K562 (cell line): ENCODE results near the gene C7. TPM values are rescaled to one million over a fixed set of nuclear protein-coding genes. Genes with fewer than 3 reads are reported as not detected.

Experiments used
- ATAC-seq: fragments of 200-7000 bp; cut with Tn5 transposase; 3 replicates; pipeline ENCODE4 v1.9.1; 2020; ENCODE audit warnings: moderate library complexity
- BruUV-seq: library from RNA; stranded (reverse); fragments of 400-500 nt; replicated peaks from 2 replicates; lab custom pipeline; 2021; lab: Mats Ljungman, UMichigan
- CTCF ChIA-PET: fragments of 300-600 bp; formaldehyde crosslinking; extraction: SDS; loops from one replicate; lab custom pipeline; 2021; ENCODE audit warnings: low intra/inter-chr PET ratio; lab: Yijun Ruan, JAX
- POLR2A ChIA-PET: fragments of 300-600, 350-650 bp; sonication (Branson Sonifier 250); formaldehyde crosslinking; extraction: SDS; loops from one replicate; lab custom pipeline; 2021; ENCODE audit warnings: antibody characterized with exemption, inconsistent platforms; lab: Yijun Ruan, JAX
- DNase-seq, 4 experiments: peaks; one replicate each; pipeline versions ENCODE4 v3.0.0 to v3.0.0-alpha.2; 2011 to 2018; ENCODE audit warnings: low spot score in 3 of 4, mixed read lengths in 3 of 4; ENCODE audit errors: extremely low read depth in 1 of 4
- FAIRE-seq: peaks from 2 replicates; lab custom pipeline; 2011; peaks lifted over from hg19 to GRCh38; lab: Jason Lieb, UNC
- H2AFZ ChIP-seq: 2 replicates; pipeline ENCODE4 v1.6.0; 2011; ENCODE audit warnings: low read depth, low read length, control low read depth, inconsistent platforms
- H3K27ac ChIP-seq: fragments of 200-600 bp; 3 replicates; pipeline ENCODE4 v1.8.0; 2011; ENCODE audit warnings: low read depth, mild to moderate bottlenecking, control low read depth, inconsistent platforms, low read length, moderate library complexity, mixed read lengths; ENCODE audit errors: extremely low read depth
- H3K27me3 ChIP-seq, 2 experiments: fragments of 300-600 bp in 1 of 2; 2 replicates in 1 of 2; 3 replicates in 1 of 2; pipeline versions ENCODE4 v1.6.0 to v1.8.0; 2011; ENCODE audit warnings: inconsistent platforms in 2 of 2, low read length in 2 of 2, mild to moderate bottlenecking in 1 of 2, mixed read lengths in 1 of 2, moderate library complexity in 1 of 2; ENCODE audit not compliant: control insufficient read depth in 2 of 2, insufficient read depth in 2 of 2
- H3K36me3 ChIP-seq: fragments of 300-600 bp; 3 replicates; pipeline ENCODE4 v1.8.0; 2011; ENCODE audit warnings: mild to moderate bottlenecking, low read length, inconsistent platforms; ENCODE audit not compliant: control insufficient read depth, insufficient read depth
- H3K4me1 ChIP-seq, 2 experiments: fragments of 200-600 bp in 1 of 2; replicated peaks in 1 of 2; 2 replicates in 1 of 2; 3 replicates in 1 of 2; pipeline versions ENCODE4 v1.5.1 to v1.8.0; 2011; ENCODE audit warnings: inconsistent platforms in 2 of 2, low read length in 2 of 2, mild to moderate bottlenecking in 1 of 2, mixed read lengths in 1 of 2, moderate library complexity in 1 of 2; ENCODE audit not compliant: control insufficient read depth in 2 of 2, insufficient read depth in 2 of 2
- H3K4me2 ChIP-seq: 2 replicates; pipeline ENCODE4 v1.6.1; 2011; ENCODE audit warnings: low read length, control low read depth, inconsistent platforms, mixed read lengths; ENCODE audit not compliant: insufficient read depth
- H3K4me3 ChIP-seq: fragments of 200-600 bp; sonication (generic), shearing (Covaris generic); 2 replicates; pipeline ENCODE4 v1.5.1; 2016; ENCODE audit warnings: control low read depth, inconsistent platforms
- H3K79me2 ChIP-seq: fragments of 200-600 bp; 3 replicates; pipeline ENCODE4 v1.8.0; 2011; ENCODE audit warnings: low read length, inconsistent platforms; ENCODE audit not compliant: control insufficient read depth, insufficient read depth
- H3K9ac ChIP-seq, 2 experiments: 2 replicates each; pipeline versions ENCODE4 v1.6.0 to v1.6.1; 2011; ENCODE audit warnings: low read depth in 2 of 2, low read length in 2 of 2, control low read depth in 1 of 2, inconsistent platforms in 1 of 2, mild to moderate bottlenecking in 1 of 2, mixed read lengths in 1 of 2; ENCODE audit not compliant: insufficient read depth in 1 of 2
- H3K9me1 ChIP-seq: one replicate; pipeline ENCODE4 v1.6.0; 2011; ENCODE audit warnings: inconsistent platforms, mild to moderate bottlenecking, low read length, moderate library complexity; ENCODE audit not compliant: control insufficient read depth, insufficient read depth
- H3K9me3 ChIP-seq: replicated peaks from 2 replicates; pipeline ENCODE4 v1.5.1; 2011; ENCODE audit warnings: low read depth, low read length, inconsistent platforms; ENCODE audit not compliant: control insufficient read depth, insufficient read depth
- H4K20me1 ChIP-seq: replicated peaks from 2 replicates; pipeline ENCODE4 v1.6.1; 2011; ENCODE audit warnings: low read length, inconsistent platforms, mixed read lengths; ENCODE audit not compliant: control insufficient read depth, insufficient read depth
- HBP1 ChIP-seq: fragments of 450-650 bp; formaldehyde crosslinking; IDR thresholded peaks from 2 replicates; pipeline ENCODE4 v1.4.0; 2022; ENCODE audit warnings: missing genetic modification characterization
- IFI16 ChIP-seq: fragments of 250-450 bp; sonication (Bioruptor Pico); IDR thresholded peaks from 2 replicates; pipeline ENCODE4 v2.1.2; 2022; ENCODE audit warnings: mild to moderate bottlenecking, inconsistent platforms
- WHSC1 ChIP-seq: IDR thresholded peaks from one replicate; pipeline ENCODE4 v1.6.1; 2012; ENCODE audit warnings: low read length, control low read depth, inconsistent platforms
- ZNF280B ChIP-seq: fragments of 250-450 bp; sonication (Bioruptor Pico); IDR thresholded peaks from 2 replicates; pipeline ENCODE4 v1.5.1; 2021; ENCODE audit warnings: mild to moderate bottlenecking
- WGBS: fragments of 100-300 bp; shearing (Covaris generic); methylation state at CpG from one replicate; pipeline ENCODE4 v1.1.6; 2016; ENCODE audit warnings: low coverage, mixed read lengths; ENCODE audit not compliant: insufficient coverage; ENCODE audit errors: missing lambda C conversion rate; 5-methylcytosine and 5-hydroxymethylcytosine counted together
- in situ Hi-C: fragments of 300-500 bp; cut with MboI; formaldehyde crosslinking; loops from 4 replicates; pipeline ENCODE4 v1.15.0; 2018; ENCODE audit warnings: inconsistent platforms, mixed read lengths
- intact Hi-C: fragments of 100-400 bp; cut with micrococcal nuclease; formaldehyde crosslinking; loops from 2 replicates; pipeline ENCODE4 v1.14.2; 2022
- polyA plus RNA-seq, 8 experiments: library from polyadenylated mRNA; depleted of rRNA in 4 of 8; stranded (reverse) in 5 of 8; unstranded in 3 of 8; fragments of >200 nt; fragmentation: Nextera tagmentation in 2 of 8; fragmentation: Illumina TruSeq in 1 of 8; extraction: Ambion mirVana in 2 of 8; extraction: Trizol in 1 of 8; gene quantifications; 2 replicates each; pipeline versions ENCODE4 v1.2.1 to v1.2.3, GENCODE V29; 2011 to 2014; ENCODE audit warnings: inconsistent platforms in 1 of 8, missing spikeins in 1 of 8
- total RNA-seq, 7 experiments: library from RNA; depleted of rRNA in 6 of 7; stranded (reverse); fragments of >200 nt in 6 of 7; fragmentation: Illumina TruSeq in 2 of 7; extraction: Trizol in 2 of 7; gene quantifications; 2 replicates each; pipeline versions ENCODE4 v1.2.1 to v1.2.3, GENCODE V29; 2011 to 2021; ENCODE audit warnings: low replicate concordance in 1 of 7

Gene C7
- total and polyA plus RNA-seq, 9 of the 15 experiments (the other 6 are each of a cell fraction or from before 2014, with no cell fraction given) = 0.82 TPM; not detected in 8

- WGBS = 0% methylated on average over 2 of the region's 2 CpGs
- no peaks in the 10 kb centered on the region for H3K79me2 ChIP-seq
- no peak for TF ChIP-seq ZNF280B
- no peak for TF ChIP-seq IFI16
- no peak for TF ChIP-seq WHSC1
- TF ChIP-seq HBP1 (CRISPR knock-in tag) = no peak
- no peaks in the 10 kb centered on the region for H3K9me1 ChIP-seq
- no TSS peak for BruUV-seq
- no peak overlapping the region for H3K27ac ChIP-seq
- ChIA-PET CTCF (no interaction called here), POLR2A (no interaction called here)
- no peak overlapping the region for H3K4me2 ChIP-seq
- ATAC-seq (no peak), FAIRE-seq (no peak), DNase-seq (no peak)
- H3K4me1 ChIP-seq = no peaks in the 10 kb centered on the region
- no peaks in the 10 kb centered on the region for H3K36me3 ChIP-seq
- H2AFZ ChIP-seq = no peak overlapping the region
- no peak overlapping the region for H3K4me3 ChIP-seq
- intact Hi-C loops (loop anchor here (10.0 kb wide), 1 partner anchor 725 kb away; no protein-coding TSS in a partner anchor), in situ Hi-C loops (no loop called here)
- no peaks in the 10 kb centered on the region for H3K9me3 ChIP-seq
- H3K27me3 ChIP-seq = no peaks in the 10 kb centered on the region
- no peak overlapping the region for H3K9ac ChIP-seq
- no peaks in the 10 kb centered on the region for H4K20me1 ChIP-seq
Observed at GRCh38 chr5:40909723-40910122, 426 bp downstream of the C7 start.
